A549 (cell line): ENCODE results near the gene CEP126.

Experiments
- MAFK ChIP-seq: fragments of 450-650 bp; IDR thresholded peaks from 2 replicates; pipeline ENCODE4 v1.6.1; 2014; ENCODE audit not compliant: partially characterized antibody
- PHF8 ChIP-seq: fragments of 200-600 bp; sonication (generic); IDR thresholded peaks from 2 replicates; pipeline ENCODE4 v1.6.1; 2016; ENCODE audit warnings: low read depth, mild to moderate bottlenecking, antibody characterized with exemption, moderate library complexity, borderline replicate concordance
- POLR2A ChIP-seq: IDR thresholded peaks from 2 replicates; pipeline ENCODE4 v1.6.1; 2012; ENCODE audit warnings: mild to moderate bottlenecking, low read length
- SMC3 ChIP-seq: fragments of >200 bp; sonication (Bioruptor Twin); formaldehyde crosslinking; IDR thresholded peaks from 3 replicates; pipeline ENCODE4 v1.6.1; 2018; ENCODE audit warnings: inconsistent platforms
- TF ChIP-seq, protein P1 (sequence below): fragments of >200 bp; sonication (Bioruptor Twin); formaldehyde crosslinking; IDR thresholded peaks from 3 replicates; pipeline ENCODE4 v1.5.1; 2016
- TF ChIP-seq, protein P2 (sequence below): fragments of 250-450 bp; sonication (Bioruptor Pico); IDR thresholded peaks from 2 replicates; pipeline ENCODE4 v1.5.0; 2021; ENCODE audit warnings: mild to moderate bottlenecking, moderate library complexity, borderline replicate concordance

DNA sequence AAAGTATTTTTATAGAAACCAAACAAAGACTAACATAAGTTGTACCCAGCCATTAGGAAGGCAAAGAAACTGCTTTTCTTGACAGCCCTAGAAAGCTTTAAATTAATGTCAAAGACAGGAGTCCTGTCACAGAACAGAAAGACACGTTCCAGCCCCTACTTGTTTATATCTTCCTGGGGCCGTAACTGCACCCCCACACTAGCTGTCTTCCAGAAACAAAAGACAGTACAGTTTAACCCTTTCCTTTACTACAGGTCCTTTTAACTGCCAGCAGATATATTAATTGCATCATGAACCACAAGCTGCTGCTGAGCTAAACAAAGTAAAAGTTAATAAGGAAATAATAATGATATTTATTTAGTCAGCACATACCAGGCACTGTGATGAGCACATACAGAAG, 112.1 kb downstream of the CEP126 start:
- TF ChIP-seq SMC3 = no peak
- TF ChIP-seq PHF8 = no peak
- TF ChIP-seq, protein P1, sequence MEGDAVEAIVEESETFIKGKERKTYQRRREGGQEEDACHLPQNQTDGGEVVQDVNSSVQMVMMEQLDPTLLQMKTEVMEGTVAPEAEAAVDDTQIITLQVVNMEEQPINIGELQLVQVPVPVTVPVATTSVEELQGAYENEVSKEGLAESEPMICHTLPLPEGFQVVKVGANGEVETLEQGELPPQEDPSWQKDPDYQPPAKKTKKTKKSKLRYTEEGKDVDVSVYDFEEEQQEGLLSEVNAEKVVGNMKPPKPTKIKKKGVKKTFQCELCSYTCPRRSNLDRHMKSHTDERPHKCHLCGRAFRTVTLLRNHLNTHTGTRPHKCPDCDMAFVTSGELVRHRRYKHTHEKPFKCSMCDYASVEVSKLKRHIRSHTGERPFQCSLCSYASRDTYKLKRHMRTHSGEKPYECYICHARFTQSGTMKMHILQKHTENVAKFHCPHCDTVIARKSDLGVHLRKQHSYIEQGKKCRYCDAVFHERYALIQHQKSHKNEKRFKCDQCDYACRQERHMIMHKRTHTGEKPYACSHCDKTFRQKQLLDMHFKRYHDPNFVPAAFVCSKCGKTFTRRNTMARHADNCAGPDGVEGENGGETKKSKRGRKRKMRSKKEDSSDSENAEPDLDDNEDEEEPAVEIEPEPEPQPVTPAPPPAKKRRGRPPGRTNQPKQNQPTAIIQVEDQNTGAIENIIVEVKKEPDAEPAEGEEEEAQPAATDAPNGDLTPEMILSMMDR = no peak
- TF ChIP-seq, protein P2, sequence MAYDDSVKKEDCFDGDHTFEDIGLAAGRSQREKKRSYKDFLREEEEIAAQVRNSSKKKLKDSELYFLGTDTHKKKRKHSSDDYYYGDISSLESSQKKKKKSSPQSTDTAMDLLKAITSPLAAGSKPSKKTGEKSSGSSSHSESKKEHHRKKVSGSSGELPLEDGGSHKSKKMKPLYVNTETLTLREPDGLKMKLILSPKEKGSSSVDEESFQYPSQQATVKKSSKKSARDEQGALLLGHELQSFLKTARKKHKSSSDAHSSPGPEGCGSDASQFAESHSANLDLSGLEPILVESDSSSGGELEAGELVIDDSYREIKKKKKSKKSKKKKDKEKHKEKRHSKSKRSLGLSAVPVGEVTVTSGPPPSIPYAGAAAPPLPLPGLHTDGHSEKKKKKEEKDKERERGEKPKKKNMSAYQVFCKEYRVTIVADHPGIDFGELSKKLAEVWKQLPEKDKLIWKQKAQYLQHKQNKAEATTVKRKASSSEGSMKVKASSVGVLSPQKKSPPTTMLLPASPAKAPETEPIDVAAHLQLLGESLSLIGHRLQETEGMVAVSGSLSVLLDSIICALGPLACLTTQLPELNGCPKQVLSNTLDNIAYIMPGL (CRISPR knock-in tag) = no peak
- no peak for TF ChIP-seq POLR2A
- no peak for TF ChIP-seq MAFK
